ENCODE results near the gene GNAI1. TPM values are rescaled to one million over a fixed set of nuclear protein-coding genes. Genes with fewer than 3 reads are reported as not detected.

The GNAI1 gene
- total RNA-seq, 2 donors from 2014 or later = 11.1 to 30.9 TPM

GRCh38 chr7:80132594-80132993 is 2.0 kb upstream of the GNAI1 start:
- ATAC-seq (ENCODE audit: insufficient number of reproducible peaks, low FRiP score, low read depth) = no peak
- Histone ChIP-seq H3K27ac (no peak overlapping the region), H3K36me3 (no peaks in the 10 kb centered on the region), H3K4me1 (ENCODE audit: control insufficient read depth in 1 of 2, low read depth in 2 of 2) (peaks cover 0 to 17% of the 10 kb centered on the region in 2 donors), H3K9me3 (no peaks in the 10 kb centered on the region), H3K4me3 (no peak overlapping the region), H3K27me3 (replicated peaks; ENCODE audit: insufficient read depth) (no peaks in the 10 kb centered on the region)
- no peak for TF ChIP-seq CTCF (IDR thresholded peaks at IDR 0.05)
- no peak for DNase-seq (ENCODE audit: low spot score)

- Histone ChIP-seq H3K4me3 (peak overlapping the region; percentile 98), H3K27me3 (replicated peaks; ENCODE audit: insufficient read depth) (no peaks in the 10 kb centered on the region), H3K36me3 (no peaks in the 10 kb centered on the region), H3K27ac (no peak overlapping the region), H3K4me1 (ENCODE audit: control insufficient read depth in 1 of 2, low read depth in 2 of 2) (peaks cover 1 to 17% of the 10 kb centered on the region in 2 donors), H3K9me3 (no peaks in the 10 kb centered on the region)
- no peak for DNase-seq (ENCODE audit: low spot score)
- ATAC-seq (ENCODE audit: insufficient number of reproducible peaks, low FRiP score, low read depth) = no peak
- TF ChIP-seq CTCF (IDR thresholded peaks at IDR 0.05) = no peak
These were observed 1.1 kb upstream of the GNAI1 start for GRCh38 chr7:80133361-80134114.

- H3K36me3 ChIP-seq = no peaks in the 10 kb centered on the region
These were observed 506 bp upstream of the GNAI1 start for GRCh38 chr7:80134115-80134535.

GRCh38 chr7:80135309-80136104 is 876 bp downstream of the GNAI1 start:
- peaks cover 8 to 28% of the 10 kb centered on the region in 2 donors for H3K4me1 ChIP-seq (ENCODE audit: control insufficient read depth in 1 of 2, low read depth in 2 of 2)

More at GRCh38 chr7:80134115-80134535, 506 bp upstream of the GNAI1 start:
- Histone ChIP-seq H3K9me3 (no peaks in the 10 kb centered on the region), H3K27me3 (replicated peaks; ENCODE audit: insufficient read depth) (no peaks in the 10 kb centered on the region), H3K4me1 (ENCODE audit: control insufficient read depth in 1 of 2, low read depth in 2 of 2) (peaks cover 7 to 21% of the 10 kb centered on the region in 2 donors), H3K27ac (peak overlapping the region; percentile 70 to 88), H3K4me3 (peak overlapping the region; percentile 98)
- DNase-seq (ENCODE audit: low spot score) (peak; percentile 36), ATAC-seq (ENCODE audit: insufficient number of reproducible peaks, low FRiP score, low read depth) (no peak)
- no peak for TF ChIP-seq CTCF (IDR thresholded peaks at IDR 0.05)

More at GRCh38 chr7:80135309-80136104, 876 bp downstream of the GNAI1 start:
- no peak for DNase-seq (ENCODE audit: low spot score)
- TF ChIP-seq CTCF (IDR thresholded peaks at IDR 0.05) = no peak
- H3K36me3 ChIP-seq = no peaks in the 10 kb centered on the region
- H3K9me3 ChIP-seq = no peaks in the 10 kb centered on the region
- no peaks in the 10 kb centered on the region for H3K27me3 ChIP-seq (replicated peaks; ENCODE audit: insufficient read depth)
- H3K27ac ChIP-seq = peak overlapping the region; percentile 88
- ATAC-seq (ENCODE audit: insufficient number of reproducible peaks, low FRiP score, low read depth) = no peak
- H3K4me3 ChIP-seq = peak overlapping the region; percentile 98
